ENCODE data around the gene SYNPO2.
"Not testable (repeated sequence)": the region's sequence is repeated elsewhere in the genome, so short reads cannot be mapped to it uniquely, and the experiment has no call there.

The SYNPO2 gene, protein sequence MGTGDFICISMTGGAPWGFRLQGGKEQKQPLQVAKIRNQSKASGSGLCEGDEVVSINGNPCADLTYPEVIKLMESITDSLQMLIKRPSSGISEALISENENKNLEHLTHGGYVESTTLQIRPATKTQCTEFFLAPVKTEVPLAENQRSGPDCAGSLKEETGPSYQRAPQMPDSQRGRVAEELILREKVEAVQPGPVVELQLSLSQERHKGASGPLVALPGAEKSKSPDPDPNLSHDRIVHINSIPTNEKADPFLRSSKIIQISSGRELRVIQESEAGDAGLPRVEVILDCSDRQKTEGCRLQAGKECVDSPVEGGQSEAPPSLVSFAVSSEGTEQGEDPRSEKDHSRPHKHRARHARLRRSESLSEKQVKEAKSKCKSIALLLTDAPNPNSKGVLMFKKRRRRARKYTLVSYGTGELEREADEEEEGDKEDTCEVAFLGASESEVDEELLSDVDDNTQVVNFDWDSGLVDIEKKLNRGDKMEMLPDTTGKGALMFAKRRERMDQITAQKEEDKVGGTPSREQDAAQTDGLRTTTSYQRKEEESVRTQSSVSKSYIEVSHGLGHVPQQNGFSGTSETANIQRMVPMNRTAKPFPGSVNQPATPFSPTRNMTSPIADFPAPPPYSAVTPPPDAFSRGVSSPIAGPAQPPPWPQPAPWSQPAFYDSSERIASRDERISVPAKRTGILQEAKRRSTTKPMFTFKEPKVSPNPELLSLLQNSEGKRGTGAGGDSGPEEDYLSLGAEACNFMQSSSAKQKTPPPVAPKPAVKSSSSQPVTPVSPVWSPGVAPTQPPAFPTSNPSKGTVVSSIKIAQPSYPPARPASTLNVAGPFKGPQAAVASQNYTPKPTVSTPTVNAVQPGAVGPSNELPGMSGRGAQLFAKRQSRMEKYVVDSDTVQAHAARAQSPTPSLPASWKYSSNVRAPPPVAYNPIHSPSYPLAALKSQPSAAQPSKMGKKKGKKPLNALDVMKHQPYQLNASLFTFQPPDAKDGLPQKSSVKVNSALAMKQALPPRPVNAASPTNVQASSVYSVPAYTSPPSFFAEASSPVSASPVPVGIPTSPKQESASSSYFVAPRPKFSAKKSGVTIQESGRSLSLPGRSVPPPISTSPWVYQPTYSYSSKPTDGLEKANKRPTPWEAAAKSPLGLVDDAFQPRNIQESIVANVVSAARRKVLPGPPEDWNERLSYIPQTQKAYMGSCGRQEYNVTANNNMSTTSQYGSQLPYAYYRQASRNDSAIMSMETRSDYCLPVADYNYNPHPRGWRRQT

DNA sequence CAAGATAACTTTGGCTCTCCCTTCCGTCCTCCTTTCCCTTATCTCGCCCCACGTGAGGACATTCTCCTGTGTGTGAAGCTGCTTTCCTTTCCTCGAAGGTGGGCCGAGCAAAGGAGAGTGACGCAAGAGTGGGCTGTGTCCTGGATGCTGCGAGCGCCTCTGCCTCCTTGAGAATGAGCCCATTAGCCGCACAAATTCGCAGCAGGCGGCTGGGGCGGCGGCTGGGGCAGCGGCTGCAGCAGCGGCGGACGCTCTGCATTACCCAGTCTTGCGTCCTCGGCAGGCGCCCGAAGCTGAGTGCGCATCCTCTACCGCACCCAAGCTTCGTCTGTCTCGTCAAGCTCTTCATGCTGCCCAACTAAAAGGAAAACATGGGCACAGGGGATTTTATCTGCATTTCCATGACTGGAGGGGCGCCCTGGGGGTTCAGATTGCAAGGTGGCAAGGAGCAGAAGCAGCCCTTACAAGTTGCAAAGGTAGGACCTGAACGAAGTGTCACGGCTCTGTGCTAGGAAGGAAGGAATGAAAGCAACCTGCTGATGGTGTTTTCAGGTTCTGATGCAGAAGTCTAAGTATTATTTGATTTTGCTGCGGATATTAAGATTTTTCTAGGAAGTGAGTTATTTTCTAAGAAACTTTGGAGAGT is at the start of gene SYNPO2:
Gene SYNPO2, plus strand, starts transcription at position 189 of the 646 bp plus-strand sequence. Its CDS starts 183 bp downstream, at position 372.
- peak; percentile 31 for DNase-seq (ENCODE audit: low spot score)

DNA sequence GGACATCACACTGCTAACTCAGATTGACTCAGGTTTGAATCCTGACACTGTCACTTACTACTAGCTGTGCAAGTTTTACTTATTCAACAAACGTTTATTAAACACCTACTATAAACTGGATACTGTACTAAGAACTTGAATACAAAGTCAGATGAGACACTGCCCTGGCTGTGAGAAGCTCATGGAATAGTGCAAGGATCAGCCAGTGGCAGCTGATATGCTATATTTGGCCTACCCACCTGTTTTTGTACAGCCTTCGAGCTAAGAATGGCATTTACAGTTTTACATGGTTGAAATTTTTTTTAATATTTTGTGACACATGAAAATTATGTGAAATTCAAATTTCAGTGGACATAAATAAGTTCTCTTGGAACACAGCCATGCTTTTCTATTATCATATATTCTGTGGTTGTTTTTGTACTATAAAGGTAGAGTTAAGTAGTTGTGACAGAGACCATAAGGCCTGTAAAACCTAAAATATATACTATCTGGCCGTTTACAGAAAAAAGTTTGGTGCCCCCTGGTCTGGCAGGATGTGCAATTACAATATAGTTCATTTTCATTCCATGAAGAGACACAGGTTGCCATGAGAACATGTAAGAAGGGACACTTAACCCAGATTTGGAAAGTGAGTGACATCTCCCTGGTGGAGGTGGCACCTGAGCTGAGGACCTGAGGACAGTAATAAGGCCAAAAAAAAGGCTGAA is 49.3 kb upstream of the SYNPO2 start:
- no peak for DNase-seq (ENCODE audit: low spot score)

DNA sequence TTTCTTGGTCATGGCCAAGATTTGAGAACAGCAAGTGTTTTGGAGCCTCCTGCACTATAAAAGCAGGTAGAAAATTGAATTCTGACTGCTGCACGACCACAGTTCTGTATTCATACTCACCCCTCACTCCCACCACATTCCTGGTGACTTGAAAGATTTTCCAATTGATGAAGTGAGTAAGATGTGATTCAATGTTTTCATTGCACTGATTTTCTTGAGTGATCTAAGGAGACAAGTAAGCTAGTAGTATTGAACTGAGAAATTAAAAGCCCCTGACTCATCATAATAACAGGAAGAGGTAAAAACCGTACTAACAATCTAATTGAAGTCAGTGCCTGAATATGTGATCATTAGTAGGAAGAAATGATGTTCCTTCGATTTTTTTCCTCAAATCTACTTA is 46.6 kb upstream of the SYNPO2 start:
- no peak for DNase-seq (ENCODE audit: low spot score)

DNA sequence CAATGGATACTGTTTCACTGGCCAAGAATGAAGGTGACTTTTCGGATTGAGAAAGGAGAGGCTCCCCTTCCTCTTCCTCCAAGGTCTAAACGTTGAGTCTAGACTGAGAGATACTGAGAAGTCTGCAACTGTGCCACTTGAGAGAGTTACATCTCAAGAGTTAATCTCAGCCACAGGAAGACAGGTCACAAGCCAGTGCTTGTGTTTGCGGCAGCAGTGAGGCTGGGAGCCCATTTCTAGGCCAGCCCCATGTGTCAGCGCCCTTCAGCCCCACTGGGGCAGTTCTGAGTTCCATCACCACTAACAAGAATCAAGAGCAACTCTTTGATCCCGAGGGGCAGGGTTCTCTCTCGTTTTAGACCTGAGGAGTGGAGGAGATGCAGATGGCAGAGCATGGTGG is 45.4 kb upstream of the SYNPO2 start:
- DNase-seq (ENCODE audit: low spot score), result no peak

DNA sequence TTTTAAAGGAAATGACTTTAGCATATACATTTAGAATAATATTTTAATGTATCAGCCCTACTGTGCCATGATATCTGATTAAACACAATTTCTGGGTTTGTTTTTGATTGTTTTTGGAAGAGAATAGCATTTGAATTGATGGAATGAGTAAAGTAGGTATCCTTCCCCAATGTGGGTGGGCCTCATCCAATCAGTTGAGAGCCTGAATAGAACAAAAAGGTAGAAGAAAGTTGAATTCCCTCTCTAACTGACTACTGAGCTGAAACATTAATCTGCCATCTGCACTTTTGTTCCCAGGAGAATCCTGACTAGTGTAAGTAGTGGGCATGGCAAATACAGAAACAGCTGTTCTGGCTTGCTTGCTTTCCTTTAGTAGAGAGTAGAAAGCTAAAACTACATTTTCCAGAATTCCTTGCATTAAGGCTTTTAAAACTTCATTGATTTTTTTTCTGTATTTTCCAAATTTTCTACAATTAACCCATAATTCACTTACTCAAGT is 43.1 kb upstream of the SYNPO2 start:
- no peak for DNase-seq (ENCODE audit: low spot score)

DNA sequence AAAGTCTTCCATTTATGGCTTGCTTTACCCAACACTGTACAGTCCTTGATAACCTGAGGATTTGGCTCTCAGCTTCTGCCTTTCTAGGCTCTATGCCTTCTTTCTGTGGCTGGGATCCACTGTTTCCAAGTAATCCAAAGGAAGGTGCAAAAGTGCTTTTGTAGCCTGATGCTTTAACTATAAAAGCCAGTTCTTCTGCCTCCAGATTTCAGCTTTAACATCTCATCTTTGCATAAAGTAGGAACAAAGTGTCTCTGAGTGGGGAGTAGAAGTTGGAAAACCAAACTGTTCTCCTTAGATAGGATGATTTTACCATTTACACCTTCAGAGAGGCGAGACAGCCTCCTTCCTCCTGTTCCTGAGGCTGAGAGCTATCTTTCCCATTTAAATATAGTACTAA is 41.7 kb upstream of the SYNPO2 start:
- no peak for DNase-seq (ENCODE audit: low spot score)

DNA sequence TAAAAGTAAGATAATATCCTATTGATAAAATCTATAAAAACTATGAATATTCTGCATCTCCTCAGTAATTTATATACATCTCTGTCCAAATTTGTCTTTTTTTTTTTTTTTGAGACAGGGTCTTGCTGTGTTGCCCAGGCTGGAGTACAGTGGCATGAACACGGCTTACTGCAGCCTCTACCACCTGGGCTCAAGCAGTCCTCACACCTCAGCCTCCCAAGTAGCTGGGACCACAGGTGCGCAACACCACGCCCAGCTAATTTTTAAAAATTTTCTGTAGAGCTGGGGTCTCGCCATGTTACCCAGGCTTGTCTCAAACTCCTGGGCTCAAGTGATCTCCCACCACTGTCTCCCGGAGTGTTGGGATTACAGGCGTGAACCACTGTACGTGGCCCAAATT is 40.4 kb upstream of the SYNPO2 start:
- no peak for DNase-seq (ENCODE audit: low spot score)

DNA sequence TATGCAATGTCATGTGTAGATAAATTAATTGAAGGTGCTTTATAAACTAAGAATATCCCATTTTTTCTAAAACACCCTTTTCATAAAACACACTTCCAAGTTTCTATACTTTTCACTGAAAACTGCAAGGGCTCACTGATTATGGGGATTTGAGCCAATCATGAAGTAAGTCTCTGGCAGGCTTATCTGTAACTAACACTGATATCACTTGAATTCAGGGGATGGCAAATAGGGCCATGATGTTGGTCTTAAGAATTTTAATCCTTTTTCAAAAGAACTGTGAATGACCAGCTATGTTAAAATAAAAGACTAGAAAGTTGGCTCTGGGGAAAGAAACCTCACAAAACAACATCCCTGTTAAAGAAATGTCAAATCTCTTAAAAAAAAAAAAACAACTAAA is 39.8 kb upstream of the SYNPO2 start:
- DNase-seq (ENCODE audit: low spot score), result no peak

DNA sequence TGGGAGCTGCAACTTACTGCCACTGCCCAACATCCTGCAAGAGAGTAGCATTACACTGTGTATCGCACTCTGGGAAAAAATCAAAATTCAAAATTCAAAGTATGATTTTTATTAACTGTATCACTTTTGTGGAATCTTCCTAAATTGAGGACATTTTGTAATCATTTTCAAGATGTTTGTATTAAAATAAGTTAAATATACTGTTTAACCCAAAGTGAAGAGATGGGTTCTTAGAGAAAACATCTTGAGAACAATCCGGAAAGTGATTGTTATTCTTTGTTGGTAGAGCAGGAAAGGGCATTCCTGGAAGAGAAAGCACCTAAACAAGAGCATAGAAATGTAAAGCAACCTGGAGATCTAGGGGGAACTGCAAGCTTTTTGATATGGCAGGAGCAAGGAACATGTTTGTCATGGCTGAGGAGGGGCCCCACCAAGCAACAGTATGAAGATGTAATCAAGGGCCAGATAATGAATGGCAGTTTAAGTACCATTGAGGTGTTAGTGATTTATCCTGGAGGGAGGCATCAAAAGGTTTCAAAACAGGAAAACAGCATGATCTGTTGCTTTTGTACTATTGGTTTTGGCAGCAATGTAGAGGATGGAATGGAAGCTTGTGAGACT is 38.7 kb upstream of the SYNPO2 start:
- no peak for DNase-seq (ENCODE audit: low spot score)

DNA sequence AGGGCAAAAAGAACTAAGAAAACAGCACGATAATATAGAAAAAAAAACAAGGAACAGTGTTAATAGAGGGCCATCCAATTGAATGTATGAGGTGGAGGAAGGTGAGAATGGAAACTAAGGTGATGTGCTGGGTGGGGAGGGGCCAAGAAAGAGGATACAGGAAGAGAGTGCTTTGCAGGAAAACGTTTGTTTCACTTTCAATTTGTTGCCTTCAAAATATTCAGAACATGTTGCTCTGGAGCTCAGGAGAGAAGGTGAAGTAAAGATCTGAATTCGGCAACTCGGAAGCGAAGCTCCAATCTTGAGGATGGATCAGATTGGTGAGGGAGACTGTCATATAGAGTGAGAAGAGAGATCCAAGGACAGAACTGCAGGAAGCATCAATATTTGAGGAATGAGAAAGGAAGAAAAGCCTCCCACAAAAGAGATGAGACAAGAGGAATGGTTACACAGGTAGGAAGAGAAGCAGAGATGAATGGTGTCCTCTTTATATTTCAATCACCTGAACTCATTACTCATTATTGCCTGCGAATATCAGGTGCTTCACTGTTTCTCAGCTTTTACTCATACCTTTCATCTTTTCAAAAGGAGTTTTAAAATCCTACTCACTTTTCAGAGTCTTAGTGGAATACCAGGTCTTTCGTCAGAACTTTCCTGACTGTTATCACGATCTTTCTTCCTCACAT is 38.0 kb upstream of the SYNPO2 start:
- peak; percentile 52 for DNase-seq (ENCODE audit: low spot score)

DNA sequence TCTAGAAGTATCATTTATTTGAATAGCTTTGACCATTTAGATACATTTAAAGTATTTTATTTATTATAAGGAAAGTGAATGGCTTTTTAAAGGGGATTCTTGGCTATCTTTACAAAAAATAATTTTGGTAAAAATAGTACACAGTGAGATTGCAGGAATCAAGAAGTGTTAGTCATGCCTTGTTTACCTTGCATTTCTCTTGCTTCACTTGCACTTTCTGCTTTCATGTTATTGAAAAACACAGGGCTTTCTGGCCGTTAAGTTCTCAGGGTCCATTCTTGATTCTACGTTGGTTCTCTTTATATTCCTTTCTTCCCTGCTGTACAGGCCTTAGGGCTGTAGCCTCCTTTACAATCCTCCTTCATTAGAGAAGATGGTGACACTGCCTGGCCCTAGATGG is 30.9 kb upstream of the SYNPO2 start:
- no peak for DNase-seq (ENCODE audit: low spot score)

DNA sequence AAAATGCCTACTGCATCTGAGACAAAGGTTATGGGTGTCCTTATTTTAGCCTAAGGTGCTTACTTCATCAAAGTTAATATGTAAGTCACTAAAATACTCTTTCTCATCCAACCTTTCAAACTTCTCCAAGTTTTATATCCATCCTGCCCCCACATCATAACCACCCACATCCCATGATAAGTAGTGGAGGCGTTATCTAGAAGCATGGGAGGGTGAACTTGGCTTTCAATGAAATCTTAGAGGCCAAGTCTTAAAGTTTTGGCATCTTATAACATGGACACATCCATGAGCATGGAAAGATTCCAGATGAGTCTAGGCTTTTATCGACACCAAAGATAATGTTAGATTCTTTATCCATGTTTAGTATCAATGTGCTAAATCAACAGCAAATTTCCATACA is 29.9 kb upstream of the SYNPO2 start:
- DNase-seq (ENCODE audit: low spot score), result no peak

DNA sequence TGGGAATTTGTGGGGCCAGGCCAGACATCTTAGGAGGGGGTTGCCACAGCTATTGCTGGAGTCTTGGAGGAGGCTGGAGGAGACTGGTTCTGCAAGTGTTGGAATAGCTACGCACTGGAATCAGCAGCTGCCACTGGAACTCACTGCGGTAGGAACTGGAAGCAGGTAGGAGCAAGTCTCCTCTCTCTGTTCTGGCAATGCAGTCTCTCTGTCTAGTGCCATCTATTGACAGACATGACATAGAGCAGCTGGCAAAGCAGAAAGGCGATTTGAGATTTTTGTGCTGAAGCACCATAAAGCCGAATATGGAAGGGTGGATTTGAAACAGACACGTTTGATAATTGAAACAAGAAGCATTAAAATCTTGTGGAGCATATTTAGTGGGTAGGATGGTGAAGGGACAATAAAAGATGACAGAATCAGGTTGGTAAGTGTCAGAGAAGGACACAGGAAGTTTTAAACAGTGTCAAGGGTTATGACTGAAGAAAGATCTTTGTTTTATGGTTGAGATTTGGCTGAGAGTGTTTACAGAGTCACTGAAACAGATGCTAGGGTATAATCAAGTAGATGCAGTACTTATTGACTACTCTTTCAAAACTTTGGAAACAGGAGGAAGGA is 23.5 kb upstream of the SYNPO2 start:
- DNase-seq (ENCODE audit: low spot score), result peak; percentile 39

DNA sequence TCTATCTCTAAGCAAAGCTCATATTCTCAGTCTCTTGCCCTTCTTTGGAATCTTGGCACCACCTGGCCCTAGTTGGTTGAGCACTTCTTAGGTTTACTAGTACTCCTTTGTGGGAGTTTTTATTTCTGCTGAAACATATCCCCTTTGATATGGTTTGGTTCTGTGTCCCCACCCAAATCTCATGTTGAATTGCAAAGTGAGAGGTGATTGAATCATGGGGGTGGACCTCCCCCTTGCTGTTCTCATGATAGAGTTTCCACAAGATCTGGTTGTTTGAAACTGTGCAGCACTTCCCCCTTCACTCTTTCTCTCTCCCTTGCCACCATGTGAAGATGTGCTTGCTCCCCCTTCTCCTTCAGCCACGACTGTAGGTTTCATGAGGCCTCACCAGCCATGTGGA is 22.2 kb upstream of the SYNPO2 start:
- no peak for DNase-seq (ENCODE audit: low spot score)

DNA sequence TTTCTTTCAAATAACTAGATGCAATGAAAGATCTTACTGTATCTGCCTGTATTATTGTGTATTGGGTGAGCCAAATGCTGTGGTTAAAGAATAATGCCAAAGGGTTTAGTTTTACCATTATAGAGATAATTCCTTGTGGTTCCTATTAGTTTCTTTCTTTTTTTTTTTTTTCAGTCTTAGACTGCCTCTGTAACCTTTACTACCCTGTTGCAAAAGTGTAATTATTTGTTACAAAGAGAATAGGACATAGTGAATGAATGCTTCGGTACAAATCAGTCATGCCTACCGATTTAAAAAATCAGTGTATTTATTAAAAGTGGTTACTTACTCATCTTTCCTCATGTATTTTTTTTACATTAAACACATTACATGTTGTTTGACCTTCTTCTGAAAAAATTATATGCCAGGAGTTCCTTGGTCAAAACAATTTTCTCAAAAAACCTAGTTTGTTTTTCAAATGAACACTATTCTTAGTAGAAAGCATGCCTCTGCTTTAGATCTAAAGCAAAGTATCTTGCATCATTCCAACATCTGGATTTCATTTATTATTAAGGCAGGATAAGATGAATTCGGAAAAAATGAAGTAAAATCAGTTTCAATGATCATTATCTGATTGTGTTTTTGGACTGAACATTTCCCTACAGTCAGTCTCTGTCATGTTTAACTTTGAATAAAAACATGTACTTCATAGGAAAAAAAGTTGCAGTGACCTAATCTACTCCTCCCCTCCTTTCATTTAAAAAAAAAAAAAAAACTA is 21.2 kb upstream of the SYNPO2 start:
- DNase-seq (ENCODE audit: low spot score), result no peak

DNA sequence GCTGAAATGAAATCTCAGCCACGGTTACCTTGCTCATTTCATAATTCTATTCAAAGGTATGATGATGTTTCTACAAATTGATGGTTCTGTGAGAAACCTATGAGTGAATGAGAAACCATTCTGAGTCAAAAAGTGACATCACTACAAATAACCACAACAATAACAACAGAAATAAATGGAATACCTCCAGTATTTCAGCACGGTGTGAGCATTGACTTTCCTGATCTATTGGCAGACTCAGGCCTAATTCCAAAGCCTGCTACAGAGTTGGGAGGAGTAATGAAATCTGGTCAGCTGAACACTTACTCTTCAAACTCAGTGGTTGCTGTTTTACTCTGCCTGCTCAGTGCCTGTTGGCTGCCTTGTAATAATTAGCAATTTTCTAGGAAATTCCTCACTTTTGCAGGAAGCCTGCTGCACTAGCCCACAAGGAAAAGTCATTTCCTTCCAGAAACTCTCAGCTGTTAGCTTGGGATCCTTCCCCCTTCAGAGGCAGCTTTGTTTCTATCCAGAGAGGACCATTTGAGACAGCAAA is 18.8 kb upstream of the SYNPO2 start:
- peak; percentile 16 for DNase-seq (ENCODE audit: low spot score)

DNA sequence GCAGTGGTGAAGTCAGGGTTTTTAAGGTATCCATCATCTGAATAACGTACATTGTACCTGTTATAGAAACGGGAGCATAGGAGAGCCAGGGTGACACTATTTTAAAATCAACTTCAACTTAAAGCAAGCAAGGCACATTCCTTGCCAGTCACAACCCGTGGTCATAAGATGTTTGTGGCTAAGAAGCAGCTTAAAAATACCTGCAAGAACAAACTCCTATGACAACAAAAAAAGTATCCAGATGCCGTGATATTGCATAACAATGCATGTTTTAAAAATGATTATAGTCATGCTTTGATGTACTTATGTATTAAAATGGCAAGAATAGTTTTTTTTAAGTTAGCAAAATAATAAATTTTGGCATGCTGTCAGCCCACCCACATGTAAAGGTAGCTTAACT is 16.5 kb upstream of the SYNPO2 start:
- no peak for DNase-seq (ENCODE audit: low spot score)

DNA sequence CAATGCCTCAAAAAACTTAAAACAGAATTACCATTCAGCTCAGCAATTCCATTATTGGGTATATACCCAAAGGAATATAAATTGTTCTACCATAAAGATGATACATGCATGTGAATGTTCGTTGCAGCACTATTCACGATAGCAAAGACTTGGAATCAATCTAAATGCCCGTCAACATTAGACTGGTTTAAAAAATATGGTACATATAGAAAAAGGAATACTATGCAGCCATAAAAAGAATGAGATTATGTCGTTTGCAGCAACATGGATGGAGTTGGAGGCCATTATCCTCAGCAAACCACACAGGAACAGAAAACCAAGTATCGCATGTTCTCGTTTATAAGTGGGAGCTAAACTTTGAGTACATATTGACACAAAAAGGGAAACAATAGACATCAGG is 10.9 kb upstream of the SYNPO2 start:
- DNase-seq (ENCODE audit: low spot score), result no peak

DNA sequence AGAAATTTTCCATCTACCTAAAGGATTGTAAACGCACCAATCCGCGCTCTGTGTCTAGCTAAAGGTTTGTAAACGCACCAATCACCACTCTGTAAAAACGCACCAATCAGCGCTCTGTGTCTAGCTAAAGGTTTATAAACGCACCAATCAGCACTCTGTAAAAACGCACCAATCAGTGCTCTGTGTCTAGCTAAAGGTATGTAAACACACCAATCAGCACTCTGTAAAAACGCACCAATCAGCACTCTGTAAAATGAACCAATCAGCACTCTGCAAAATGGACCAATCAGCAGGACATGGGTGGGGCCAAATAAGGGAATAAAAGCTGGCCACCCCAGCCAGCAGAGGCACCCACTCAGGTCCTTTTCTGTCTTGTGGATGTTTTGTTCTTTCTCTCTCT is 10.1 kb upstream of the SYNPO2 start:
- not testable (repeated sequence) for DNase-seq (ENCODE audit: low spot score)

Measured in activated CD4-positive, alpha-beta T cell treated with anti-CD3 and anti-CD28 coated beads, Interleukin-2, Interleukin-4, amounts not matched to agents 100 ng/mL and 50 ng/mL, durations not matched to agents 16 hours and 8 hours (primary cell).